ENCODE measurements around the gene STK32B.
"Not testable (repeated sequence)": the region's sequence is repeated elsewhere in the genome, so short reads cannot be mapped to it uniquely, and the experiment has no call there.

The STK32B gene

DNA sequence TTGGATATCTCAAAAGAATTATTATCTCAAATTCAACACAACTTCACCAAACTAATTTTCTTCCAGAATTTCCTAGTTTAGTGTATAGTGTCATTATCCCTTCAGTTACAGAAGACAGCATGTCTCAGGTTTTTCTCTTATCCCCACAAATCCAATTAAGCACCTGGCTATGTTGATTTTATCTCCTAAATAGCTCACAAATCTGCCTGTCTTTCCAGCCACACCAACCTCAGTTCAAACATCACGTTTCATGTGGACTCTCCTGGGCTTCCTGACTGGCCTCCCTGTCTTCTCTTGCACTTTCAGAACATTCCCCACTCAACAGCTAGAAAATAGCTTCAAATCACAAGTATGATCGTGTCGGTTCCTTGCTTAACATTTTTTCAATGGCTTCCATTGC is 14.8 kb downstream of the STK32B start:
- TF ChIP-seq ZNF384 (IDR thresholded peaks at IDR 0.05) (no peak), FOXM1 (IDR thresholded peaks at IDR 0.05; ENCODE audit: borderline replicate concordance) (no peak), TARDBP (IDR thresholded peaks at IDR 0.05) (no peak), L3MBTL2 (conservative IDR thresholded peaks at IDR 0.05) (no peak), SUZ12 (IDR thresholded peaks at IDR 0.05) (no peak), LEF1 (IDR thresholded peaks at IDR 0.05; ENCODE audit: borderline replicate concordance) (no peak), PKNOX1 (IDR thresholded peaks at IDR 0.05) (no peak), ELF4 (IDR thresholded peaks at IDR 0.05) (no peak), FOXK2 (IDR thresholded peaks at IDR 0.05) (no peak), FOXA1 (IDR thresholded peaks at IDR 0.05) (no peak), HDGF (IDR thresholded peaks at IDR 0.05; ENCODE audit: borderline replicate concordance) (no peak)
- ChIA-PET CTCF (no interaction called here), POLR2A (no interaction called here)
- no peak for DNase-seq (ENCODE audit: extremely low spot score)

DNA sequence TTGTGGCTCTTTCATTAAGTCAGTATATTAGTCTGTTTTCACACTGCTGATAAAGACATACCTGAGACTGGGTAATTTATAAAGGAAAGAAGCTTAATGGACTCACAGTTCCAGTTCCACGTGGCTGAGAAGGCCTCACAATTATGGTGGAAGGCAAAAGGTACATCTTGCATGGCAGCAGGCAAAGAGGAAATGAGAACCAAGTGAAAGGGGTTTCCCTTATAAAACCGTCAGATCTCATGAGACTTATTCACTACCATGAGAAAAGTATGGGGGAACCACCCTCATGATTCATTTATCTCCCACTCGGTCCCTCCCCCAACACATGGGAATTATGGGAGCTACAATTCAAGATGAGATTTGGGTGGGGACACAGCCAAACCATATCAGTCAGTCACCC is 15.7 kb downstream of the STK32B start:
- POLR2A ChIA-PET; DNase-seq (ENCODE audit: extremely low spot score); CTCF ChIA-PET: not testable (repeated sequence)

DNA sequence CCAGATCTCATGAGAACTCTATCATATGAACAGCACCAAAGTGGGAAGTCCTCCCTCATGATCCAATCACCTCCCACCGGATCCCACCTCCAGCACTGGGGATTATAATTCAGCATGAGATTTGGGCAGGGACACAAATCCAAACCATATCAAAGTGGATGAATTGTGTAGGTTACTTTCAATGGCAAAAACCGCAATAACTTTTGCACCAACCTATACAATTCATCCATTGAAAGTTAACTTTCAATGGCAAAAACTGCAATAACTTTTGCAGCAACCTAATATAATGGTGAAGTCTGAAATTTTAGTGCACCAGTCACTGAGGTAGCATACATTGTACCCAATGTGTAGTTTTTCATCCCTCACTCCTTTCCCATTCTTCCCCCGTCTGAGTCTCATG is 16.6 kb downstream of the STK32B start:
- no peak for TF ChIP-seq SUZ12 (IDR thresholded peaks at IDR 0.05)
- TF ChIP-seq ELF4 (IDR thresholded peaks at IDR 0.05): peak; percentile 87
- no peak for DNase-seq (ENCODE audit: extremely low spot score)
- ChIA-PET CTCF (no interaction called here), POLR2A (no interaction called here)

- ChIA-PET POLR2A (no interaction called here), CTCF (no interaction called here)
- TF ChIP-seq ELF4 (IDR thresholded peaks at IDR 0.05) (no peak), BHLHE40 (IDR thresholded peaks at IDR 0.05; ENCODE audit: borderline replicate concordance) (no peak)
- no peak for DNase-seq (ENCODE audit: extremely low spot score)
Observed at GRCh38 chr4:5069901-5070300, 18.6 kb downstream of the STK32B start.

- TF ChIP-seq FOXM1 (IDR thresholded peaks at IDR 0.05; ENCODE audit: borderline replicate concordance): no peak
- TF ChIP-seq SUZ12 (IDR thresholded peaks at IDR 0.05): no peak
- TF ChIP-seq TARDBP (IDR thresholded peaks at IDR 0.05): no peak
- TF ChIP-seq FOXK2 (IDR thresholded peaks at IDR 0.05): no peak
- TF ChIP-seq ELF4 (IDR thresholded peaks at IDR 0.05): no peak
- no peak for TF ChIP-seq L3MBTL2 (conservative IDR thresholded peaks at IDR 0.05)
- no peak for TF ChIP-seq ZNF384 (IDR thresholded peaks at IDR 0.05)
- no peak for DNase-seq (ENCODE audit: extremely low spot score)
- ChIA-PET POLR2A (no interaction called here), CTCF (no interaction called here)
Observed at GRCh38 chr4:5072948-5073347, 21.7 kb downstream of the STK32B start.

DNA sequence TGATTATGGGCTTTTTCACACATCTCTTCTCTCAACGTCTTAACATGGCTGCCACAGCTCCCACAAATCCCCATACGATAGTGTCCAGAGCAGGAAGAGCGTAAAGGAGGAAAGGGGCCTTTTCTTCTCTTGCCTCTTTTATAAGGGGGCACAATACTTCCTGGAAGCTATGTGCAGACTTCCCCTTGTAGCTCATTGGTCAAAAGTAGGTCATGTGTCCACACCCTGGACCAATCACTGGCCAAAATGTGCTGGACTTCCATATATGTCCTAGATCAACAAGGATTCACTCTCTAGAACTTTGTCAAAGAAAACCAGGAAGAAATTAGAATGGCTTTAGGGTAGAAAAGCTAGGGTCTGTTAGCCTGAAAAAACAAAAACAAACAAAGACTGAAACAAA is 26.7 kb downstream of the STK32B start:
- no peak for DNase-seq (ENCODE audit: extremely low spot score)
- CTCF ChIA-PET: no interaction called here
- POLR2A ChIA-PET: no interaction called here

DNA sequence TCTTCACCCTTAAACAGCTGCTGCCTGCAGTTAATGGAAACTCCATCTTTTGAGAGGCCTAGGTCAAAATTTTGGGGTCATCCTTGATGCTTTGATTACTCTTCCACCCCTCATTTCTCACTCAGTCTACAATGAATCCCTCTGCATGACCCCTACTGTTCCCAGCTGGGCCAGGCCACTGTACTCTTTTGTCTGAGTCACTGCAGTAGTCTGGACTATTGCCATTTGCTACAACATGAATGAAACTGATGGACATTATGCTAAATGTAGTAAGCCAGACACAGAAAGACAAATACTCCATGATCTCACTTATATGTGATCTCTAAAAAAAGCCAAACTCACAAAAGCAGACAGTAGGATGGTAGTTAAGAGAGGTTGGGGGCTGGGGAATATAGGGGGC is 28.3 kb downstream of the STK32B start:
- ChIA-PET POLR2A (no interaction called here), CTCF (no interaction called here)
- TF ChIP-seq TARDBP (IDR thresholded peaks at IDR 0.05) (no peak), PKNOX1 (IDR thresholded peaks at IDR 0.05) (no peak), NFRKB (IDR thresholded peaks at IDR 0.05) (no peak), FOXM1 (IDR thresholded peaks at IDR 0.05; ENCODE audit: borderline replicate concordance) (no peak)
- no peak for DNase-seq (ENCODE audit: extremely low spot score)

More for the DNA sequence above, 26.7 kb downstream of the STK32B start:
- no peak for TF ChIP-seq HDGF (IDR thresholded peaks at IDR 0.05; ENCODE audit: borderline replicate concordance)
- TF ChIP-seq ZNF384 (IDR thresholded peaks at IDR 0.05): no peak
- no peak for TF ChIP-seq BHLHE40 (IDR thresholded peaks at IDR 0.05; ENCODE audit: borderline replicate concordance)
- no peak for TF ChIP-seq CTBP1 (IDR thresholded peaks at IDR 0.05; ENCODE audit: borderline replicate concordance)
- no peak for TF ChIP-seq PKNOX1 (IDR thresholded peaks at IDR 0.05)
- no peak for TF ChIP-seq SUZ12 (IDR thresholded peaks at IDR 0.05)
- TF ChIP-seq SP1 (IDR thresholded peaks at IDR 0.05): no peak
- TF ChIP-seq FOXA1 (IDR thresholded peaks at IDR 0.05): no peak
- TF ChIP-seq ELF4 (IDR thresholded peaks at IDR 0.05): no peak
- TF ChIP-seq FOXM1 (IDR thresholded peaks at IDR 0.05; ENCODE audit: borderline replicate concordance): no peak
- no peak for TF ChIP-seq ARNT (IDR thresholded peaks at IDR 0.05)
- no peak for TF ChIP-seq TARDBP (IDR thresholded peaks at IDR 0.05)
- no peak for TF ChIP-seq NFRKB (IDR thresholded peaks at IDR 0.05)
- no peak for TF ChIP-seq L3MBTL2 (conservative IDR thresholded peaks at IDR 0.05)

- TF ChIP-seq BHLHE40 (IDR thresholded peaks at IDR 0.05; ENCODE audit: borderline replicate concordance) (no peak), SUZ12 (IDR thresholded peaks at IDR 0.05) (no peak), HDGF (IDR thresholded peaks at IDR 0.05; ENCODE audit: borderline replicate concordance) (no peak), L3MBTL2 (conservative IDR thresholded peaks at IDR 0.05) (no peak), ZNF384 (IDR thresholded peaks at IDR 0.05) (no peak), FOXK2 (IDR thresholded peaks at IDR 0.05) (no peak), PKNOX1 (IDR thresholded peaks at IDR 0.05) (no peak), FOXM1 (IDR thresholded peaks at IDR 0.05; ENCODE audit: borderline replicate concordance) (no peak)
- no peak for DNase-seq (ENCODE audit: extremely low spot score)
- ChIA-PET CTCF (no interaction called here), POLR2A (no interaction called here)
Observed at GRCh38 chr4:5081441-5081999, 30.2 kb downstream of the STK32B start.
